ENCODE results near the gene FAM228A.
"Not testable (repeated sequence)": the region's sequence is repeated elsewhere in the genome, so short reads cannot be mapped to it uniquely, and the experiment has no call there.

The FAM228A gene

GRCh38 chr2:24174851-24175277 lies at the start of gene FAM228A:
FAM228A (plus strand) TSS chr2:24175053; CDS start chr2:24175481, 428 bp downstream.
- no peak for DNase-seq (ENCODE audit: low read depth in 2 of 2)

GRCh38 chr2:24125956-24126355 lies 48.9 kb upstream of the FAM228A start:
- no peak for DNase-seq (ENCODE audit: low read depth in 2 of 2)

- DNase-seq (ENCODE audit: low read depth in 2 of 2): no peak
Measured at GRCh38 chr2:24132543-24132942, 42.3 kb upstream of the FAM228A start.

GRCh38 chr2:24140305-24140704 lies 34.5 kb upstream of the FAM228A start:
- DNase-seq (ENCODE audit: low read depth in 2 of 2): not testable (repeated sequence)

GRCh38 chr2:24147364-24147763 lies 27.5 kb upstream of the FAM228A start:
- DNase-seq (ENCODE audit: low read depth in 2 of 2): no peak

- DNase-seq (ENCODE audit: low read depth in 2 of 2): no peak
Measured at GRCh38 chr2:24152413-24153197, 22.2 kb upstream of the FAM228A start.

- no peak for DNase-seq (ENCODE audit: low read depth in 2 of 2)
Measured at GRCh38 chr2:24153478-24153877, 21.4 kb upstream of the FAM228A start.

- no peak for DNase-seq (ENCODE audit: low read depth in 2 of 2)
Measured at GRCh38 chr2:24158131-24158530, 16.7 kb upstream of the FAM228A start.

- DNase-seq (ENCODE audit: low read depth in 2 of 2): no peak
Measured at GRCh38 chr2:24159708-24160107, 15.1 kb upstream of the FAM228A start.

GRCh38 chr2:24160761-24161160 lies 14.1 kb upstream of the FAM228A start:
- no peak for DNase-seq (ENCODE audit: low read depth in 2 of 2)

GRCh38 chr2:24162494-24162893 lies 12.4 kb upstream of the FAM228A start:
- no peak for DNase-seq (ENCODE audit: low read depth in 2 of 2)

GRCh38 chr2:24163186-24163585 lies 11.7 kb upstream of the FAM228A start:
- no peak for DNase-seq (ENCODE audit: low read depth in 2 of 2)

- no peak for DNase-seq (ENCODE audit: low read depth in 2 of 2)
Measured at GRCh38 chr2:24163601-24164000, 11.3 kb upstream of the FAM228A start.

- DNase-seq (ENCODE audit: low read depth in 2 of 2): peak; percentile 4 to 29
Measured at GRCh38 chr2:24164416-24164973, 10.4 kb upstream of the FAM228A start.

- no peak for DNase-seq (ENCODE audit: low read depth in 2 of 2)
Measured at GRCh38 chr2:24169023-24169422, 5.8 kb upstream of the FAM228A start.

- DNase-seq (ENCODE audit: low read depth in 2 of 2): no peak
Measured at GRCh38 chr2:24175631-24176187, 856 bp downstream of the FAM228A start.

- DNase-seq (ENCODE audit: low read depth in 2 of 2): no peak
Measured at GRCh38 chr2:24176326-24176725, 1.5 kb downstream of the FAM228A start.

GRCh38 chr2:24179683-24180082 lies 4.8 kb downstream of the FAM228A start:
- no peak for DNase-seq (ENCODE audit: low read depth in 2 of 2)

GRCh38 chr2:24181849-24182248 lies 7.0 kb downstream of the FAM228A start:
- no peak for DNase-seq (ENCODE audit: low read depth in 2 of 2)

GRCh38 chr2:24182507-24182906 lies 7.7 kb downstream of the FAM228A start:
- no peak for DNase-seq (ENCODE audit: low read depth in 2 of 2)

GRCh38 chr2:24183366-24184069 lies 8.7 kb downstream of the FAM228A start:
- DNase-seq (ENCODE audit: low read depth in 2 of 2): no peak

GRCh38 chr2:24189551-24189950 lies 14.7 kb downstream of the FAM228A start:
- DNase-seq (ENCODE audit: low read depth in 2 of 2): no peak

- no peak for DNase-seq (ENCODE audit: low read depth in 2 of 2)
Measured at GRCh38 chr2:24190503-24190902, 15.7 kb downstream of the FAM228A start.

Measured in stimulated activated CD4-positive, alpha-beta T cell treated with anti-CD3 and anti-CD28 coated beads, Interleukin-15, amount 100 ng/mL, for 48 hours (primary cell).